ENCODE measurements around the gene SPATA32. TPM values are rescaled to one million over a fixed set of nuclear protein-coding genes. Genes with fewer than 3 reads are reported as not detected.
"Not testable (repeated sequence)": the region's sequence is repeated elsewhere in the genome, so short reads cannot be mapped to it uniquely, and the experiment has no call there.

Gene SPATA32, protein sequence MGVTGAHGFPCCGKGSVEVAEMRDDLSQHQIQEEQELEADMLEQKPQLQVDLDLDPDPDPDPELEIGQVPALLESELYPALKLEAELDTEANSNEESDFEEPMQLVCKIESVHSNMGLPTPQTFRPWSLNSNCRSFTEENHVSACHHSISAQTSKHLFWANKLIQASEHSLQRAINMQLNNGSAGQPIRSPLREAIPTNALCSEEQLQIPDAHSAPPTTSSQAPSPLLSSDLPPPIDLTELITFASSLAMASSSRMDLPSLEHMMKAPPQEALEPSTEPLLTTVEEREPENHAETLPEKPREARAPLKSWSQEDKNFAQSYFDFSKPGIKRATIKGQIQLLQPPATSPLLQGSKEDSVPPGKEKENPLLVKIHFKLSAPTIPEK
- polyA plus RNA-seq (2012; ENCODE audit: insufficient read depth, insufficient read length): not detected

DNA sequence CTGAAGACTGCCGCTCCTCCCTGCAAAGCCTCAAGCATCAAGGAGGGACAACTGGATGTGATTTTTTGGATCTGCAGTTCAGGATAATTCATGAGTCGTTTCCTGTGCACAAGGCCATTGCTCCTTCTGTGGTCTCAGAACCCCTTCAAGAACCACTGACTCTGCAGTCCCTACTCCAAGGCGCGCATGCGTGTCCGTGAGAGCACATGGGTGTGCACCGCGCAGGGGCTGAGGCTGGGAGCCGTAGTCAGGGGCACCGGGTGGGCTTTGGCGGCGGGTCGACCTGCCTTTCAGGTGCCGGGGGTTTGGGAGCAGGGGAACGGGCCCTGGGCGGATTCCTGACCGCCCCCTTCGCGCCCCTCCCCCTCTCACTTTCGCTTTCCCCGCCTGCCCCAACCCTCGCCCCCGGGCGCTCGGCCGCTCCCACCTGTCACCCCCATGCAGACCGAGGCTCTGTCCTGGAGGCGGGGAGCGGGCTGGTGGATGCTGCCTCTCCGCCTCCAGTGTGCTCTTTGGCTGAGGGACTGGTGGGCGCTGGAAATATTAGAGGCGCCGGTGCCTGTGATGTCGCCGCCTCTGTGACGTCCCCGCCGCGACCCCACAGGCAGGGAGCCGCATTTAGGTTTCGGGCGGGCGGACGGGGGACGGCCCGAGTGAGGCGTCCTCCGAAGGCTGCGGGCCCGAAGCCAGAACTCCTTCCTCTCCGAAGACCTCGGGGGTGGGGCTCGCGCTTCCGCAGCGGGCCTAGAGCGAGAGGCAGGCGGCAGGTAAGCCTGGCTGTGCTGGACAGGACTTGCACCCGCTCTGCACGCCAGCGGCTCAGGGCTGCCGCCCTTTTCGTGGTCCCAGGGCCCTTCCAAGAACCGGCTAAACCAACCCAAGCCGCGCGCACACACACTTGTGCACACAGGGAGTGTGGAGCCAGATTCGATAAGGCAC, at the start of gene SPATA32:
SPATA32 (minus strand) TSS at position 518 of the 939 bp plus-strand sequence; CDS start at position 440, 78 bp downstream.
- DNase-seq (ENCODE audit: low read depth, low spot score): peak; percentile 24
- H3K4me3 ChIP-seq (ENCODE audit: low read length): peak within 1 kb of the TSS; percentile 53

DNA sequence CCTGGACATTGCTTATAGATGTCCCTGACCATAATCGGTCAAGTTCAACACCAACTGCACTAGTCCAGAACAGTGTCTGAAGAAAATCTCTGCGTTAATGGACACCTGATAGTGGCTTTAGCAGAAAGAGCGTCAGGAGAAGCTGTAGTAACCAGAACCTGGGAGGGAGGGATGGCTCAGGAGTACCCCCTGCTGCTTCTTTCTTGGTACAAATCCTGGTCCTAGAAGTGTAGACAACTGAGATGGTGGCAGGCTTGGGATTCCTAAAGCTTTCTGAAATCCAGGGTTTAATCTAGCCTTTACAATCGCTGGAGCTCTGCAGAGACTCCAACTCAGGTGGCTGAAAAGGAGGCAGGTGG, 49.5 kb upstream of the SPATA32 start:
- no peak for DNase-seq (ENCODE audit: low read depth, low spot score)
- no peak overlapping the region for H3K4me3 ChIP-seq (ENCODE audit: low read length)

DNA sequence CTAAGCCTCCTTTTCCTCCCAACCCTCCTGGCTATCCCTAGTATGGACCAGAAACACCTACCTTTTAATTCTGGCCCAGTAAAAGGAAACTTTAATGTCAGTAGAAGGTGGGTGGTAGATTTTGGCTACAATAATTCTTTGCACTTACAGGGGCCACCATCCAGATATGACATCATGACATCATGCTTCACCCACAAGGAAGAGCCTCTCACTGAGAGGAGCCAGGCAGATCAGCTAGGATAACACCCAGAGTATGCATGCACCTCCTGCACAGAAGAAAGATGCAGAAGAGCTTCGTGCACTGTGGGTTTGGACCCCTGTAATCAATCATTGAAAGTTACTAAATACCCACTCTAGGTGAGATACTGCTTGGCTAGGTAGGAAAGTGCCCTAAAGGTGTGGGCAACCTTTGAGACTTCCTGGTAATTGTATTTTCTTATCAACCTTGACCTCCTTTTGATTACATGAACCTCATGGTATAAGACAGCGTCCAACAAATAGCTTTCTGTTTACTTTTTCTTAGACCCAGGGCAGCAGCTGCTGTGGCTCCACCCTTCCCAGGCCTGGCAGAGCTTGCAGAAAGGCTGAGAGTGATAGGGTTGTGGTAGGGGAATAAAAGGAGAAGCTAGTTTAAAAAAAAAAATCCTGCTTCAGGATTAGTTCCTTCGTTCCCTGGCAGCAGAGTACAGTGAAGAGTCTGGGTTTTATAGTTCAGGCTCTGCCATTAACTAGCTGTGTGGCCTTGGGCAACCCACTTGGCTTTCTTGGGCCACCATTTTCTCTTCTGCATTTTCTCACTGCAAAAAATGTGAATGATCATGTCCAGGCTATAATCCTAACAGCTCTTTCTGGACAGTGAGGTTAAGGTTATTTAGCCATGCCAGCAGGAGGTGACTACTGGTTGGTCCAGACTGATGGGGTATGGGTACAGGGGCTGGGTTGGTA, 48.8 kb upstream of the SPATA32 start:
- no peak overlapping the region for H3K4me3 ChIP-seq (ENCODE audit: low read length)
- no peak for DNase-seq (ENCODE audit: low read depth, low spot score)

DNA sequence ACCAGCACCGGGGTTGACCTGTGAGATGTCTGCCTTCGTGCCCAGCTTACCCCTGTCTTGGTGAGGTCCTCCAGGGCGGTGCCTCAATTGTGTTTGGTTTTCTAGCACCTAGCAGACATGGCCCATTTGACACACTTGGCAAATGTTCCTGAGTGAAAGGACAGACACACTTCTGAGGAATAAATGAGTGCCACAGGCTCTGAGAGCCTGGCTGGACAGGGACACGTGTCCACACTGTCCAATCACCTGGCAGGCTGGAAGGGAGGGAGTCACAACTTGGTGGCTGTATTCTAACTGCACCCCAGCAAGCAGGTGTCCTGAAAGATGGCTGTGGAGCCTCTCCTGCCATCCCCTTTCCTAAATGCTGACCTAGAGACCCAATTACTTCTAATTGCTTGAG, 47.5 kb upstream of the SPATA32 start:
- DNase-seq (ENCODE audit: low read depth, low spot score): no peak

DNA sequence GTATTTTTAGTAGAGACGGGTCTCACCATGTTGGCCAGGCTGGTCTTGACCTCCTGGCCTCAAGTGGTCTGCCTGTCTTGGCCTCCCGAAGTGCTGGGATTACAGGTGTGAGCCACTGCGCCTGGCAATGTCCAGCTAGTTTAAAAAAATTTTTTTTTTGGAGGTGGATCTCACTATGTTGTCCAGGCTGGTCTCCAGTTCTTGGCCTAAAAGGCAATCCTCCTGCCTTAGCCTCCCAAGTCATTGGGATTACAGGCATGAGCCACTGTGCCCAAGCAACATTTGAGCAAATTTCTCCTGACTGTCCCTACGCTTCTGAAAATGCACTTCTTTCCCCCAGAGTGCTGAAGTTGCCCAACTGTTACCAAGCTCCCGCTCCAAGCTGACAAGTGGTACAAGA, 46.9 kb upstream of the SPATA32 start:
- H3K4me3 ChIP-seq (ENCODE audit: low read length): no peak overlapping the region
- DNase-seq (ENCODE audit: low read depth, low spot score): no peak

More for the DNA sequence above, 47.5 kb upstream of the SPATA32 start:
- no peak overlapping the region for H3K4me3 ChIP-seq (ENCODE audit: low read length)

- no peak overlapping the region for H3K4me3 ChIP-seq (ENCODE audit: low read length)
- no peak for DNase-seq (ENCODE audit: low read depth, low spot score)
Measured at GRCh38 chr17:45308016-45308365, 46.1 kb upstream of the SPATA32 start.

DNA sequence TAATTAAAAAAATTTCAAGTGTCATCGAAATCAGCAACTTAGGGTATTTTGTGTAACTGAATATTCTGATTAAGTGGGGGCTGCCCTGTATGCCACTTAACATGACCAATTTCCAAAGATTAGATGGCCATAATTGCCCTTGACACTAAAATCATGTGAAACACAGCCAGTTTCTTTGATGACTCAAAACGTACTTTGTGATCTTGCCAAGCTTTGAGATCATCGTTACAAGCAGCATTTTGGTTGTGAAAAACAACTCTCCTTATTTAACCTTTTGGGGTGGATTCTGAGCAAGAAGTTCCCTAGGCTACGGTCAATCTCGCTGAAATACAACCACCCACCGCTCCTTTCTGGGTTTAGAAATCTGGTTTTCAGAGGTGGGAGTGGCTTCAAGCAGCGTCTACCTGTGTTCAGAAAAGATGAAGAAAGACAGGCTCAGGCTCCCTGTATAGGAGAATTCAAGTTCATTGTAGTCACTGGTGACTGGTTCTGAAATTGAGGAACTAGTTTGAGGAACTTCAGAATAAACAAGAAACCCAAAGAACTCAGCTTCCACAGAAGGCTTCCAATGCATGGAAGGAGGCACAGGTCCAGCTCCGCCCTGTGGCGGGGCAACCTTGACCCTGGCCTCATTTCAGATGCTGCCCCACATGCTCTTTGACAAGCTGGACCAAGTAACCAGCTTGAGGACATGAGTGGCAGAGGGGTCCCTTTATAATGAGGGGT, 45.6 kb upstream of the SPATA32 start:
- DNase-seq (ENCODE audit: low read depth, low spot score): no peak
- no peak overlapping the region for H3K4me3 ChIP-seq (ENCODE audit: low read length)

- H3K4me3 ChIP-seq (ENCODE audit: low read length): no peak overlapping the region
- no peak for DNase-seq (ENCODE audit: low read depth, low spot score)
Measured at GRCh38 chr17:45306623-45307022, 44.7 kb upstream of the SPATA32 start.

DNA sequence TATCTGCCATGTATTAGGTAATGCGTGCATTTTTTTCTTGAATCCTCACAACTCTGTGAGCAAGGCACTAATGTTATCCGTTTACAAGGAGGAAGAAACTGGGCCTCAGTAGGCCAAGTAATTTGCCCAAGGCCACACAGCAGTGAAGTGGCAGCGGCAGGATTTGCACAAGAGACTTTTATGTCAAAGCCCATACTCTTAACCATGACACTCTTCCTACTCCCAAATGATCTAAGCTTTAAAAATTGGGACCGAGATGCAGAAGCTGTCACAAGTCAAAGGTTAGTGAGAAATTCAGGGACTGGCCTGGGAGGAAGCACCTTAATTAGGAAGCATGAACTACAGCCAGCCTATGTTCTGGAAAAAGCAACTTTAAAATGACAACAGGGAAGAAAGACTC, 44.2 kb upstream of the SPATA32 start:
- DNase-seq (ENCODE audit: low read depth, low spot score): no peak
- H3K4me3 ChIP-seq (ENCODE audit: low read length): no peak overlapping the region

- no peak overlapping the region for H3K4me3 ChIP-seq (ENCODE audit: low read length)
- DNase-seq (ENCODE audit: low read depth, low spot score): no peak
Measured at GRCh38 chr17:45305530-45306087, 43.7 kb upstream of the SPATA32 start.

- no peak for DNase-seq (ENCODE audit: low read depth, low spot score)
- no peak overlapping the region for H3K4me3 ChIP-seq (ENCODE audit: low read length)
Measured at GRCh38 chr17:45302649-45303173, 40.8 kb upstream of the SPATA32 start.

DNA sequence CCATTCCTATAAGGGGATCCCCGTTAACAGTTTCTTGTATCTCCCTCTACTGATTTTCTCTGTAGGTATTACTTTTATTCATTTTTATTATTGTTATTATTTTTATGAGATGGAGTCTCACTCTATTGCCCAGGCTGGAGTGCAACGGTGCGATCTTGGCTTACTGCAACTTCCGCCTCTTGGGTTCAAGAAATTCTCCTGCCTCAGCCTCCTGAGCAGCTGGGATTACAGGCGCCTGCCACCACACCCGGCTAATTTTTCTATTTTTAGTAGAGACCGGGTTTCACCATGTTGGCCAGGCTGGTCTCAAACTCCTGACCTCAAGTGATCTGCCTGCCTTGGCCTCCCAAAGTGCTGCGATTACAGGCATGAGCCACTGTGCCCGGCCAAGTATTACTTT, 40.3 kb upstream of the SPATA32 start:
- not testable (repeated sequence) for H3K4me3 ChIP-seq (ENCODE audit: low read length); DNase-seq (ENCODE audit: low read depth, low spot score)

DNA sequence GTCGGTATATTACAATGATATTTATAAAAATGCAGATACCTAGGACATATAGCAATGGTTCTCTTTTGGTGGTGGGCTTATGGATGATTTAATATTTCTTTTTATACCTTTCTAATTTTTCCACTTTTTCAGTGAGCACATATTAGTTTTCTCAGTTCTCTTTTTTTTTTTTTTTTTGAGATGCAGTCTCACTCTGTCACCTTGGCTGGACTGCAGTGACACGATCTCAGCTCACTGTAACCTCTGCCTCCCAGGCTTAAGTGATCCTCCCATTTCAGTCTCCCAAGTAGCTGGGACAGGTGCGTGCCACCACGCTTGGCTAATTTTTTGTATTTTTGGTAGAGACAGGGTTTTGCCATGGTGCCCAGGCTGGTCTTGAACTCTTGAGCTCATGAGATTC, 39.8 kb upstream of the SPATA32 start:
- no peak for DNase-seq (ENCODE audit: low read depth, low spot score)
- H3K4me3 ChIP-seq (ENCODE audit: low read length): no peak overlapping the region

GRCh38 chr17:45300060-45300751, 38.3 kb upstream of the SPATA32 start:
- no peak for DNase-seq (ENCODE audit: low read depth, low spot score)
- H3K4me3 ChIP-seq (ENCODE audit: low read length): no peak overlapping the region

GRCh38 chr17:45299361-45299760, 37.5 kb upstream of the SPATA32 start:
- no peak for DNase-seq (ENCODE audit: low read depth, low spot score)
- H3K4me3 ChIP-seq (ENCODE audit: low read length): no peak overlapping the region

- DNase-seq (ENCODE audit: low read depth, low spot score): no peak
Measured at GRCh38 chr17:45298546-45299285, 36.8 kb upstream of the SPATA32 start.

GRCh38 chr17:45296833-45297124, 34.9 kb upstream of the SPATA32 start:
- no peak overlapping the region for H3K4me3 ChIP-seq (ENCODE audit: low read length)
- no peak for DNase-seq (ENCODE audit: low read depth, low spot score)

More at GRCh38 chr17:45298546-45299285, 36.8 kb upstream of the SPATA32 start:
- no peak overlapping the region for H3K4me3 ChIP-seq (ENCODE audit: low read length)
